Endothelial cell (in vitro differentiated cells): ENCODE measurements around the gene ATP10A. TPM values are rescaled to one million over a fixed set of nuclear protein-coding genes. Genes with fewer than 3 reads are reported as not detected.

Experiments
- DNase-seq: peaks from one replicate; pipeline ENCODE4 v3.0.0; 2021; ENCODE audit warnings: low spot score
- H3K27ac Mint-ChIP-seq: one replicate; pipeline ENCODE4 v1.8.0; 2021; ENCODE audit warnings: mixed read lengths, inconsistent platforms; ENCODE audit not compliant: unreplicated experiment
- H3K27me3 Mint-ChIP-seq: one replicate; pipeline ENCODE4 v1.8.0; 2021; ENCODE audit warnings: mild to moderate bottlenecking, moderate library complexity, mixed read lengths, inconsistent platforms; ENCODE audit not compliant: unreplicated experiment
- H3K36me3 Mint-ChIP-seq: one replicate; pipeline ENCODE4 v1.8.0; 2021; ENCODE audit warnings: mild to moderate bottlenecking, low read depth, mixed read lengths, inconsistent platforms; ENCODE audit not compliant: unreplicated experiment
- H3K4me1 Mint-ChIP-seq: one replicate; pipeline ENCODE4 v1.8.0; 2021; ENCODE audit warnings: mild to moderate bottlenecking, mixed read lengths, inconsistent platforms; ENCODE audit not compliant: unreplicated experiment
- H3K4me3 Mint-ChIP-seq: one replicate; pipeline ENCODE4 v1.8.0; 2021; ENCODE audit warnings: mild to moderate bottlenecking, mixed read lengths, inconsistent platforms; ENCODE audit not compliant: unreplicated experiment
- H3K9me3 Mint-ChIP-seq: one replicate; pipeline ENCODE4 v1.8.0; 2021; ENCODE audit warnings: mixed read lengths, inconsistent platforms; ENCODE audit not compliant: unreplicated experiment
- CTCF ChIP-seq: fragments of 200-600 bp; sonication (generic); IDR thresholded peaks from one replicate; pipeline ENCODE4 v1.5.0; 2021; ENCODE audit warnings: antibody characterized with exemption; ENCODE audit not compliant: unreplicated experiment
- total RNA-seq: library from RNA; stranded (reverse); fragmentation: NEBNext Ultra II Directional; extraction: Animal tissue kit (Norgen Biotek cat#: 25700); gene quantifications from one replicate; pipeline ENCODE4 v1.2.1, GENCODE V29; 2021; ENCODE audit not compliant: unreplicated experiment

ATP10A gene
- total RNA-seq, 1 donor from 2014 or later = 0.13 TPM

GRCh38 chr15:25900431-25900830 lies 37.3 kb upstream of the ATP10A start:
- Mint-ChIP-seq H3K4me3 (no peak overlapping the region), H3K27me3 (peaks cover 3% of the 10 kb centered on the region), H3K36me3 (no peaks in the 10 kb centered on the region), H3K4me1 (peaks cover 5% of the 10 kb centered on the region), H3K27ac (no peak overlapping the region), H3K9me3 (no peaks in the 10 kb centered on the region)
- no peak for DNase-seq
- TF ChIP-seq CTCF = no peak

GRCh38 chr15:25899870-25900269 lies 36.7 kb upstream of the ATP10A start:
- H3K4me3 Mint-ChIP-seq = no peak overlapping the region
- no peak for TF ChIP-seq CTCF
- peaks cover 5% of the 10 kb centered on the region for H3K4me1 Mint-ChIP-seq
- peaks cover 3% of the 10 kb centered on the region for H3K27me3 Mint-ChIP-seq
- DNase-seq = no peak
- no peaks in the 10 kb centered on the region for H3K36me3 Mint-ChIP-seq
- H3K9me3 Mint-ChIP-seq = no peaks in the 10 kb centered on the region
- no peak overlapping the region for H3K27ac Mint-ChIP-seq

DNA sequence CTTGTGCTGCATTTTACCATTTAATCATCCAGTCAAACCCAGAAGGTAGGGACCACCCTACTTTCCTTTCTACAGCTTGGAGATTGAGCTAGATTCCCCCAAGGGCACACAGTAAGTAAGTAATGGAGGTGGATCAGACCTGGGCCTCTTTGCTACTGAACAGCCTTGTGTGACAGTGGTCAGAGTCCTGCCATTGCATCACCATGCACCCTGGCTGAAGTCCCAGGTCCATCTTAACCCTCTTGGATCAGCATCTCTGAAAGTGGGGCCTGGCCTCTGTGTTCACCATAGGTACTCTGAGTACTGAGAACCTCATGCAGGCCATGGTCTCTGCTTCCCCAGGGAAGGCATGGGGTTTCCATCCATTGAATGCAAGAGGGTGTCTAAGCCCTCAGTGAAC lies 34.5 kb upstream of the ATP10A start:
- Mint-ChIP-seq H3K27me3 (no peaks in the 10 kb centered on the region), H3K4me1 (no peaks in the 10 kb centered on the region), H3K4me3 (no peak overlapping the region), H3K9me3 (no peaks in the 10 kb centered on the region), H3K27ac (no peak overlapping the region), H3K36me3 (no peaks in the 10 kb centered on the region)
- DNase-seq = no peak
- TF ChIP-seq CTCF = no peak

DNA sequence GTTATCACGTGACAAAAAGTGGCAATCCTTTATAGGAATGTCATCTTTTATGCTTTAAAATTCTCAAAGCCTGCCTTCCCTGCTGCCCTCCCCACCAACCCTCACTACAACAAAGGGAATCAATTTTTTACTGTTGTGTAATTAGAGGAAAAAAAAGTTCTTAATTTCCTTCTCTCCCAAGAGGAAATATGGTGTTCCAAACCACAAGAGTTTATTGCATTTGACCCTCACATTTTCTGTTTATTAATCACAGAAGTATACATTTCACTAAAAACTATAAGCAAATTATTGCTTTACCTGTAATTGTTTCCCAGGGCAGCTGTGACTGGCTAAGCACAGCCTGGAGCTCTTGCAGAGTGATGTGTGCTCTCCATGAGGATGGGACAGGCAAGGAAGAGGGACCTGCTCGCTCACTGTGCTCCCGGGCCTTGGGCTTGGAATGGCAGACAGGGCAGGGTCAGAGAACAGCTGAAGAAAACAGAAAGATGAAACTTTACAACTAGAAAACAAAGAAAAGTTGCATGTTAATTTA lies 31.3 kb upstream of the ATP10A start:
- Mint-ChIP-seq H3K27ac (no peak overlapping the region), H3K9me3 (no peaks in the 10 kb centered on the region), H3K4me3 (no peak overlapping the region), H3K36me3 (no peaks in the 10 kb centered on the region), H3K27me3 (no peaks in the 10 kb centered on the region), H3K4me1 (no peaks in the 10 kb centered on the region)
- DNase-seq = no peak
- no peak for TF ChIP-seq CTCF

GRCh38 chr15:25893596-25893995 lies 30.5 kb upstream of the ATP10A start:
- Mint-ChIP-seq H3K4me1 (no peaks in the 10 kb centered on the region), H3K36me3 (no peaks in the 10 kb centered on the region), H3K27ac (no peak overlapping the region), H3K4me3 (no peak overlapping the region), H3K9me3 (no peaks in the 10 kb centered on the region), H3K27me3 (no peaks in the 10 kb centered on the region)
- no peak for DNase-seq
- no peak for TF ChIP-seq CTCF
